K562 (cell line): Measurements from ENCODE around the gene IFITM2. TPM values are rescaled to one million over a fixed set of nuclear protein-coding genes. Genes with fewer than 3 reads are reported as not detected.

Source experiments
- CBFA2T2 ChIP-seq: fragments of 450-650 bp; conservative IDR thresholded peaks from 2 replicates; pipeline ENCODE4 v1.6.1; 2017; ENCODE audit warnings: mild to moderate bottlenecking
- CBX3 ChIP-seq, 2 experiments: IDR thresholded peaks; 1 replicate in 1 of 2; 2 replicates in 1 of 2; pipeline ENCODE4 v1.6.1; 2012; ENCODE audit warnings: inconsistent platforms in 2 of 2, low read length in 2 of 2, borderline replicate concordance in 1 of 2, control low read depth in 1 of 2
- CHD1 ChIP-seq: fragments of 200-600 bp; sonication (generic); IDR thresholded peaks from one replicate; pipeline ENCODE4 v1.6.1; 2012; ENCODE audit warnings: mild to moderate bottlenecking, moderate library complexity, low read length, inconsistent platforms
- ELF1 ChIP-seq: fragments of 200-800 bp; sonication (Bioruptor generic); IDR thresholded peaks from 2 replicates; pipeline ENCODE4 v1.6.1; 2016; ENCODE audit warnings: missing genetic modification characterization, missing compliant biosample characterization
- ERF ChIP-seq: fragments of 450-650 bp; formaldehyde crosslinking; IDR thresholded peaks from 2 replicates; pipeline ENCODE4 v1.4.0; 2020; ENCODE audit warnings: mild to moderate bottlenecking, mixed read lengths
- FOXM1 ChIP-seq, 2 experiments: fragments of 450-650 bp in 1 of 2; sonication (generic) in 1 of 2; formaldehyde crosslinking in 1 of 2; IDR thresholded peaks; 2 replicates each; pipeline versions ENCODE4 v1.6.1 to v1.9.0; 2017 to 2022; ENCODE audit warnings: low read depth in 2 of 2, mild to moderate bottlenecking in 2 of 2, missing genetic modification reagents in 1 of 2, moderate library complexity in 1 of 2
- GATAD2A ChIP-seq: fragments of 450-650 bp; IDR thresholded peaks from 2 replicates; pipeline ENCODE4 v1.6.1; 2017
- KLF16 ChIP-seq: IDR thresholded peaks from 2 replicates; pipeline ENCODE4 v1.6.1; 2016; ENCODE audit warnings: antibody characterized with exemption
- MCM7 ChIP-seq, 2 experiments: fragments of 450-650 bp; IDR thresholded peaks; 2 replicates each; pipeline ENCODE4 v1.6.1; 2016 to 2018
- MECOM ChIP-seq: fragments of 250-450 bp; sonication (Bioruptor Pico); IDR thresholded peaks from 2 replicates; pipeline ENCODE4 v1.8.0; 2022; ENCODE audit warnings: inconsistent platforms
- MYNN ChIP-seq, 2 experiments: sonication (generic); formaldehyde crosslinking in 1 of 2; IDR thresholded peaks; 2 replicates each; pipeline versions ENCODE4 v1.5.0 to v1.6.1; 2016 to 2020; ENCODE audit warnings: antibody characterized with exemption in 1 of 2, missing genetic modification reagents in 1 of 2
- PHB2 ChIP-seq: fragments of 450-650 bp; IDR thresholded peaks from 2 replicates; pipeline ENCODE4 v1.6.1; 2017; ENCODE audit warnings: low read depth
- RAD51 ChIP-seq: fragments of 450-650 bp; IDR thresholded peaks from 2 replicates; pipeline ENCODE4 v1.7.1; 2016; ENCODE audit warnings: low read depth, mild to moderate bottlenecking, borderline replicate concordance
- RFX5 ChIP-seq: IDR thresholded peaks from 2 replicates; pipeline ENCODE4 v1.6.1; 2011; ENCODE audit warnings: low read depth, mild to moderate bottlenecking, improper control_type of control experiment, low read length
- SMARCA5 ChIP-seq: fragments of 450-650 bp; IDR thresholded peaks from 2 replicates; pipeline ENCODE4 v1.6.1; 2016
- SNRNP70 ChIP-seq: fragments of 200-400 bp; formaldehyde crosslinking; optimal IDR thresholded peaks from 2 replicates; pipeline ENCODE3; 2017; ENCODE audit warnings: low read depth, low read length
- U2AF2 ChIP-seq: fragments of 200-400 bp; formaldehyde crosslinking; optimal IDR thresholded peaks from 2 replicates; pipeline ENCODE3; 2017; ENCODE audit warnings: low read depth, mild to moderate bottlenecking, low read length
- ZC3H8 ChIP-seq: fragments of 450-650 bp; IDR thresholded peaks from 2 replicates; pipeline ENCODE4 v1.6.1; 2017
- ZNF174 ChIP-seq: fragments of 250-450 bp; sonication (Bioruptor Pico); IDR thresholded peaks from 2 replicates; pipeline ENCODE4 v1.4.0; 2020; ENCODE audit warnings: mild to moderate bottlenecking
- ZNF184 ChIP-seq: sonication (generic); formaldehyde crosslinking; IDR thresholded peaks from 2 replicates; pipeline ENCODE4 v1.5.0; 2020; ENCODE audit warnings: missing genetic modification reagents
- ZNF253 ChIP-seq: fragments of 250-450 bp; sonication (Bioruptor Pico); conservative IDR thresholded peaks from 2 replicates; pipeline ENCODE4 v1.6.1; 2021; ENCODE audit warnings: mild to moderate bottlenecking
- ZNF766 ChIP-seq: fragments of 200-800 bp; sonication (Bioruptor generic); conservative IDR thresholded peaks from 2 replicates; pipeline ENCODE4 v1.6.1; 2016; ENCODE audit warnings: missing genetic modification characterization, missing compliant biosample characterization
- ZNF77 ChIP-seq: fragments of 250-450 bp; sonication (Bioruptor Pico); IDR thresholded peaks from 2 replicates; pipeline ENCODE4 v1.5.0; 2020
- polyA plus RNA-seq, 8 experiments: library from polyadenylated mRNA; depleted of rRNA in 4 of 8; stranded (reverse) in 5 of 8; unstranded in 3 of 8; fragments of >200 nt; fragmentation: Nextera tagmentation in 2 of 8; fragmentation: Illumina TruSeq in 1 of 8; extraction: Ambion mirVana in 2 of 8; extraction: Trizol in 1 of 8; gene quantifications; 2 replicates each; pipeline versions ENCODE4 v1.2.1 to v1.2.3, GENCODE V29; 2011 to 2014; ENCODE audit warnings: inconsistent platforms in 1 of 8, missing spikeins in 1 of 8
- total RNA-seq, 7 experiments: library from RNA; depleted of rRNA in 6 of 7; stranded (reverse); fragments of >200 nt in 6 of 7; fragmentation: Illumina TruSeq in 2 of 7; extraction: Trizol in 2 of 7; gene quantifications; 2 replicates each; pipeline versions ENCODE4 v1.2.1 to v1.2.3, GENCODE V29; 2011 to 2021; ENCODE audit warnings: low replicate concordance in 1 of 7
- TF ChIP-seq, protein P1 (sequence below): sonication (generic); formaldehyde crosslinking; IDR thresholded peaks from 2 replicates; pipeline ENCODE4 v1.9.0; 2022; ENCODE audit warnings: mild to moderate bottlenecking, missing genetic modification reagents
- TF ChIP-seq, protein P2 (sequence below), 3 experiments: fragments of 200-800 bp in 1 of 3; fragments of 250-450 bp in 1 of 3; fragments of 450-650 bp in 1 of 3; sonication (Bioruptor Pico) in 1 of 3; sonication (Bioruptor generic) in 1 of 3; formaldehyde crosslinking in 1 of 3; IDR thresholded peaks; 2 replicates each; pipeline versions ENCODE4 v1.6.1 to v1.8.0; 2016 to 2022; ENCODE audit warnings: mild to moderate bottlenecking in 2 of 3, missing genetic modification characterization in 2 of 3, missing compliant biosample characterization in 1 of 3, moderate library complexity in 1 of 3
- TF ChIP-seq, protein P3 (sequence below): fragments of 250-450 bp; sonication (Bioruptor Pico); IDR thresholded peaks from 2 replicates; pipeline ENCODE4 v1.5.1; 2021; ENCODE audit warnings: mild to moderate bottlenecking

IFITM2 gene
- total and polyA plus RNA-seq, 9 of the 15 experiments (the other 6 are each of a cell fraction or from before 2014, with no cell fraction given), result 52.8 to 4,872 (median 356) TPM

DNA sequence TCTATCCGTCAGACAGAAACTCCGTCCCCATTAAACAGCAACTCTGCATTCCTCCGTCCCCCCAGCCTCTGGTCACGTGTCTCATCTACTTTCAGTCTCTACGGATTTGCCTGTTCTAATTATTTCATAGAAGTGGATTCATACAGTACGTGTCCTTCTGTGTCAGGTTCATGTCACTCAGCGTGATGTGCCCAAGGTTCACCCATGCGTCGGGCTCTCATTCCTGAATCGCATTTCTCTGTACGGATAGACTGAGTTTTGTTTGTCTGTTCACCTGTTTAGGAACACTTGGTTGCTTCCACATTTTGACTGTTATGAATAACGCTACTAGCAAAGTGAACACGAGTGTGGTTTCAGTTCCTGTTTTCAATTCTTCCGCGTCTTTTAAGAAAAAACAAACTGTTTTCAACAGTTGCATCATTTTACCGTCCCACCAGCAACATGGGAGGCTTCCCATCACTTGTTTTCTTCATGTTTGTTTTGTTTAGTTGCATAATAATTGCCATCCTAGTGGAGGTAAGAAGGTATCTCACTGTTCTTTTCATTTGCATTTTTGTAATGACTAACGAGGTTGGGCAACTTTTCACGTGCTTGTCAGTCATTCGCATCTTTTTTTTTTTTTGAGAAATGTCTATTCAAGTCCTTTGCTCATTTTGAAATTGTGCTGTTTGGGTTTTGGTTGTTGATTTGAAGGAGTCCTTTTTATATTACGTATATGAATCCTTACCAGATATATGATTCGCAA is 38.3 kb upstream of the IFITM2 start (continued):
- TF ChIP-seq CHD1 (no peak), MECOM (no peak), ZNF77 (CRISPR knock-in tag) (no peak), FOXM1 (IDR thresholded peaks at IDR 0.05; ENCODE audit: low read depth) (peak; percentile 98), FOXM1 (CRISPR knock-in tag; IDR thresholded peaks at IDR 0.05; ENCODE audit: low read depth) (no peak), ZNF253 (CRISPR knock-in tag) (no peak), SMARCA5 (no peak), CBFA2T2 (peak; percentile 70), ERF (CRISPR knock-in tag) (no peak), ZNF766 (CRISPR knock-in tag) (peak; percentile 89), CBX3 (IDR thresholded peaks at IDR 0.05; ENCODE audit: borderline replicate concordance in 1 of 2, low read length in 2 of 2) (0 out of 3 replicates have a peak, but pooled peaks of 1 of the 2 experiments have one; percentile 7), ELF1 (tag) (peak; percentile 51; the same call in 1 of the 2 replicates), MCM7 (IDR thresholded peaks at IDR 0.05) (no peak), U2AF2 (no peak), ZC3H8 (no peak), RFX5 (no peak), GATAD2A (0 out of 2 replicates have a peak, but pooled peaks have one; percentile 29), SNRNP70 (no peak), KLF16 (no peak), RAD51 (peak; percentile 95), ZNF184 (CRISPR knock-in tag) (no peak), ZNF174 (no peak), PHB2 (no peak), MYNN (IDR thresholded peaks at IDR 0.05) (no peak), MYNN (CRISPR knock-in tag; IDR thresholded peaks at IDR 0.05) (no peak)
- TF ChIP-seq, protein P1, sequence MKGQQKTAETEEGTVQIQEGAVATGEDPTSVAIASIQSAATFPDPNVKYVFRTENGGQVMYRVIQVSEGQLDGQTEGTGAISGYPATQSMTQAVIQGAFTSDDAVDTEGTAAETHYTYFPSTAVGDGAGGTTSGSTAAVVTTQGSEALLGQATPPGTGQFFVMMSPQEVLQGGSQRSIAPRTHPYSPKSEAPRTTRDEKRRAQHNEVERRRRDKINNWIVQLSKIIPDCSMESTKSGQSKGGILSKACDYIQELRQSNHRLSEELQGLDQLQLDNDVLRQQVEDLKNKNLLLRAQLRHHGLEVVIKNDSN (CRISPR knock-in tag), result peak; percentile 89
- TF ChIP-seq, protein P2, sequence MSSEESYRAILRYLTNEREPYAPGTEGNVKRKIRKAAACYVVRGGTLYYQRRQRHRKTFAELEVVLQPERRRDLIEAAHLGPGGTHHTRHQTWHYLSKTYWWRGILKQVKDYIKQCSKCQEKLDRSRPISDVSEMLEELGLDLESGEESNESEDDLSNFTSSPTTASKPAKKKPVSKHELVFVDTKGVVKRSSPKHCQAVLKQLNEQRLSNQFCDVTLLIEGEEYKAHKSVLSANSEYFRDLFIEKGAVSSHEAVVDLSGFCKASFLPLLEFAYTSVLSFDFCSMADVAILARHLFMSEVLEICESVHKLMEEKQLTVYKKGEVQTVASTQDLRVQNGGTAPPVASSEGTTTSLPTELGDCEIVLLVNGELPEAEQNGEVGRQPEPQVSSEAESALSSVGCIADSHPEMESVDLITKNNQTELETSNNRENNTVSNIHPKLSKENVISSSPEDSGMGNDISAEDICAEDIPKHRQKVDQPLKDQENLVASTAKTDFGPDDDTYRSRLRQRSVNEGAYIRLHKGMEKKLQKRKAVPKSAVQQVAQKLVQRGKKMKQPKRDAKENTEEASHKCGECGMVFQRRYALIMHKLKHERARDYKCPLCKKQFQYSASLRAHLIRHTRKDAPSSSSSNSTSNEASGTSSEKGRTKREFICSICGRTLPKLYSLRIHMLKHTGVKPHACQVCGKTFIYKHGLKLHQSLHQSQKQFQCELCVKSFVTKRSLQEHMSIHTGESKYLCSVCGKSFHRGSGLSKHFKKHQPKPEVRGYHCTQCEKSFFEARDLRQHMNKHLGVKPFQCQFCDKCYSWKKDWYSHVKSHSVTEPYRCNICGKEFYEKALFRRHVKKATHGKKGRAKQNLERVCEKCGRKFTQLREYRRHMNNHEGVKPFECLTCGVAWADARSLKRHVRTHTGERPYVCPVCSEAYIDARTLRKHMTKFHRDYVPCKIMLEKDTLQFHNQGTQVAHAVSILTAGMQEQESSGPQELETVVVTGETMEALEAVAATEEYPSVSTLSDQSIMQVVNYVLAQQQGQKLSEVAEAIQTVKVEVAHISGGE (CRISPR knock-in tag; IDR thresholded peaks at IDR 0.05), result no peak; a peak in 1 of 6 replicates
- TF ChIP-seq, protein P3, sequence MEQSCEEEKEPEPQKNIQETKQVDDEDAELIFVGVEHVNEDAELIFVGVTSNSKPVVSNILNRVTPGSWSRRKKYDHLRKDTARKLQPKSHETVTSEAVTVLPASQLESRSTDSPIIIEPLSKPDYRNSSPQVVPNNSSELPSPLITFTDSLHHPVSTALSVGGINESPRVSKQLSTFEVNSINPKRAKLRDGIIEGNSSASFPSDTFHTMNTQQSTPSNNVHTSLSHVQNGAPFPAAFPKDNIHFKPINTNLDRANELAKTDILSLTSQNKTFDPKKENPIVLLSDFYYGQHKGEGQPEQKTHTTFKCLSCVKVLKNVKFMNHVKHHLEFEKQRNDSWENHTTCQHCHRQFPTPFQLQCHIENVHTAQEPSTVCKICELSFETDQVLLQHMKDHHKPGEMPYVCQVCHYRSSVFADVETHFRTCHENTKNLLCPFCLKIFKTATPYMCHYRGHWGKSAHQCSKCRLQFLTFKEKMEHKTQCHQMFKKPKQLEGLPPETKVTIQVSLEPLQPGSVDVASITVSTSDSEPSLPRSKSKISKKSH (CRISPR knock-in tag), result no peak
